Embryonic facial prominence (tissue), 1 donor: Measurements from ENCODE around the gene KLHDC3.
"Not testable (repeated sequence)": the region's sequence is repeated elsewhere in the genome, so short reads cannot be mapped to it uniquely, and the experiment has no call there.

ENCODE experiments used
- DNase-seq: peaks from one replicate; pipeline ENCODE4 v3.0.0-alpha.2; 2016; ENCODE audit errors: extremely low spot score

Gene KLHDC3

DNA sequence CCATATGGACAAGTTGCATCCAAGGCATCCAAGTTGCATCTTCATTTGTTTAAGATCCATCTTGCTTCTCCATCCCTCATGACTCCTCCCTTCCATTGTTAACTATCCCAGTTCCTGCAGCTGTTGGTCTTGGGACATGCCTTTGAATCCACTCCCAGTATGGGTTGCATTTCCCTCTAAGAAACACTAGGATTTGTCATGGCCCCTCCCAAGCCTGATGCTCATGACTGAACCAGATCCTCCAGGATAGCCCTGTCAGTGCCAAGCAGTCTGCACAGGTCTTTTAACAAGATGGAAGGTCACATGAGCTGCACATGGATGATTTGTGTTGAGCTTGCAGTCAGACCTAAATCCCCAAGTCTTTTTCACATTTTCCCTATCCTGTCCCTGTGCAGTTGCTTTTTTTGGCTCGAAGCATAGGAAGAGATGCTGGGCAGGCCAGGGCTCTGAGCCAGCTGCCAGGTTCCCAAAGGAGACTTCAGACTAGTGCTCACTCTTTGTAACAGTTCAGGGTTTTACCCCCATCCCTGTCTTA lies 25.5 kb upstream of the KLHDC3 start:
- no peak for DNase-seq

DNA sequence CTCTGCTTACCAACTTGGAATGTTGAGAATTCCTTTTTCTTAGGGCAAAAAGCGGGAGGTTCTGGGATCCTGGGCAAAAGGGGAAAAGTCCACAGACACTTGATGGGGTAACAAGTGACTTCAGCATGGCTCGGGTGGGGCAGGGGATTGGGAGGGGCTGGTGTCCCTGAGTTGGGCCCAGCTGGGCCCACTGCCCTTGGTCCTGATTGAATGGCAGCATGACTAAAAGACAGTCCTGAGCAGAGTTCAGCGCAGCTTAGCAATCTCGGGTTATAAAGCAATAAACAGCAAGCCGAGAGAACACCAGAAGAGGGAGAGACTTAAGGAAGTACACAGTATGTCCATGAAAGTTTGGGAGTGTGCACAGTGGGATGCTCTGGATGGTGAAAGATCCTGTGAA lies 24.1 kb upstream of the KLHDC3 start:
- no peak for DNase-seq

DNA sequence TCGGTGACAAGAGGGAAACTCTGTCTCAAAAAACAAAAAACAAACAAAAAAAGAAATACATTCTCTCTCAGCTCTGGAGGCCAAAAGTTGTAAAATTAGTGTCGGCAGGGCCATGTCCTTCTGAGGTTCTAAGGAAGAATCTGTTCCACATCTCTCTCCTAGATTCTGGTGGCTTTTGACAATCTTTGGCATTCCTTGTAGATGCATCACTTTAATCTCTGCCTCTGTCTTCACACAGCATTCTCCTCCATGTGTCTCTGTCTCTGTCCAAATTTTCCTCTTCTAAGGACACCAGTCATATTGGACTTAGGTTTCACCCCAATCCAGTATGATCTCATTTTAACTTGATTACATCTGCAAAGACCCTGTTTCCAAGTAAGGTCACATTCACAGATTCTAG lies 20.6 kb upstream of the KLHDC3 start:
- no peak for DNase-seq

DNA sequence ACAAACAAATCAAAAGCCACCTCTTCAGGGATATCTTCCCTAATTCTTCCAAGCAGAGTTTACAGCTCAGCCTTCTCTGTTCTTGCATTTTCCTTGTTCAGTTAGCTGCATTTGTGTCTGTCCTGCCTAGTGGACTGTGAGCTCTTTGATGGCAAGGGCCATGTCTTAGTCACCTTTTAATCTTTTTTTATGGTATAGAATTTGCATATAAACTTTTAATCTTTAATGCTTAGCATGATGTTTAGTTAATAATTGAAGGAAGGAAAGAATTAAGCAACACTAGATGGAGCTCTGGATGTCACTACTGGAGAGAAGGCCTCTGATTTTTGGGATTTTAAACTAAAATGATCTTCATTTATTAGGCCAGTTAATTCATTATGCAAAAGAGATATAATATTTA lies 17.5 kb upstream of the KLHDC3 start:
- DNase-seq: no peak

DNA sequence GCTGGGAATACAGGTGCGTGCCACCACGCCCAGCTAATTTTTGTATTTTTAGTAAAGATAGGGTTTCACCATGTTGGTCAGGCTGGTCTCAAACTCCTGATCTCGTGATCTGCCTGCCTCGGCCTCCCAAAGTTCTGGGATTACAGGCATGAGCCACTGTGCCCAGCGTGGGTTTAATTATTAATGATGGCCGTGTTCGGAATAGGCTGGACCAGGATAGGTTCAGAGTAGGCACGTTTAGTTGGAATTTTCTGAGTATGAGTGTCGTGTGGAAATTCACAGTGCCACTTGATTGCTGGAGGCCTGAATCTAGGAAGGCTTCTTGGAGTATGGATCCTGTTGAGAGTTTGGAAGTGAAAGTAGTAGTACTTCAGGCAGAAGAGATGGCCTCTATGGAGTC lies 15.8 kb upstream of the KLHDC3 start:
- not testable (repeated sequence) for DNase-seq

DNA sequence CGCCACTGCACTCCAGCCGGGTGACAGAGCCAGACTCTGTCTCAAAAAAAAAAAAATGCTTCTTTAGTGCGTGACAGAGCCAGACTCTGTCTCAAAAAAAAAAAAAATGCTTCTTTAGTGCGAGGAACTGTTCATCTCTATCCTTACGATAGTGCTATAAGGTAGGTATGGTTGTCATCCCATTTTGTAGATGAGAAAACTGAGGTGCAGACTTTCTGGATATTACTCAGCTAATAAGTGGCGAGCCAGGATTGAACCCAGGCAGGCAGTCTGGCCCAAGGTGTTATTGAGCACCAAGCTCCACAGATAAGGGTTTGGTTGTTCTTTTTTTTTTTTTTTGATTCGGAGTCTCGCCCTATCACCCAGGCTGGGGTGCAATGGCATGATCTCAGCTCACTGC lies 12.2 kb upstream of the KLHDC3 start:
- DNase-seq: no peak

DNA sequence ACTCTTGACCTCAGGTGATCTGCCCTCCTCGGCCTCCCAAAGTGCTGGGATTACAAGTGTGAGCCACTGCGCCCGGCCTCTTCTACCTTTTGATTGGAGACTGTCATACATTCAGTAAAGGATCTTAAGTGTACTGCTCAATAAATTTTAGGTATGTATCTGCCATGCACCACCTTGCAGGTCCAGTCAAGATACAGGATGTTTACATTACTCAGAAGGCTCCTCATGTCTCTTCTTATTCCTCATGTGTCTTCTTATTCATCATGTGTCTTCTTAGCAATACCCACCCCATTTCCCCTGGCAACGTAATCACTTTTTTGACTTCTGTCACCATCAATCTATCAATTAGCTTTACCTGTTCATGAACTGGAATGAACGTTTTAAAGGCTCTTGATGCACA lies 8.2 kb upstream of the KLHDC3 start:
- DNase-seq: no peak

DNA sequence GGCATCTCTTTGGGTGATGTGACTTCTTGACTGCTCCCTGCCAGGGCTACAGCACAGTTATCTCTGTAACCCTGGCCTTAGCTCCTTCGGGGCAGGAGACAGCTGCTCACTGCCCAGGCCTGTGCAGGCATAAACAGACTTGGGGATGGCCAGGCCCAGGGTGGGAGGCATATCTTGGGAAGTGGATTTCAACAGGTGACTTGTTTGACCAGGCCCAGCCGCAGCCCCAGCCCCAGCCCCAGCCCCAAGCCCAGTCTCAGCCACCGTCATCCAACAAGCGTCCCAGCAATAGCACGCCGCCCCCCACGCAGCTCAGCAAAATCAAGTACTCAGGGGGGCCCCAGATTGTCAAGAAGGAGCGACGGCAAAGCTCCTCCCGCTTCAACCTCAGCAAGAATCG lies 7.8 kb upstream of the KLHDC3 start:
- no peak for DNase-seq

DNA sequence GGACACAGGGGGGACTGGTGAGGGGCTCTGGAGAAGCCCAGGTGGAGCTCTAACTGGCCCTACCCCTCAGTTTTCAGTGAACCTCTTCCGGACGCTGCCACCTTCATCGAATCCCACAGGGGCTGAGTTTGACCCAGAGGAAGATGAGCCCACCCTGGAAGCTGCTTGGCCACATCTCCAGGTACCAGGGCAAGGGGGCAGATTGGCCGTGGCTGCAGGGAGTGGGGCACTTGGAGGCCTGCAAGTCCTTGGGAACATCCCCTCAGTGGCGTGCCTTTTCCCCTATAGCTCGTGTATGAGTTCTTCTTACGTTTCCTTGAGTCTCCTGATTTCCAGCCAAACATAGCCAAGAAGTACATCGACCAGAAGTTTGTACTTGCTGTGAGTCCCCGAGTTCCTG lies 6.9 kb upstream of the KLHDC3 start:
- DNase-seq: no peak

DNA sequence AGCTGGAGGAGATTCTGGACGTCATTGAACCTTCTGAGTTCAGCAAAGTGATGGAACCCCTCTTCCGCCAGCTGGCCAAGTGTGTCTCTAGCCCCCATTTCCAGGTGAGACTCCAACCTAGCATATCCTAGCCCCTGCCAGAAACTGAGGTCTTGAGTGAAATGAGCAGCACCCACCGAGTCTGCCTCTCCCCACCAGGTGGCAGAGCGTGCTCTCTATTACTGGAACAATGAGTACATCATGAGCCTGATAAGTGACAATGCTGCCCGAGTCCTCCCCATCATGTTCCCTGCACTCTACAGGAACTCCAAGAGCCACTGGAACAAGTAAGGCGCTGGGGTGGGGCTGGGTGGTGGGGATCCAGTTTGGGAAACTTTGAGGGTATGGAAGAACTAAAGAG lies 4.9 kb upstream of the KLHDC3 start:
- DNase-seq: no peak

DNA sequence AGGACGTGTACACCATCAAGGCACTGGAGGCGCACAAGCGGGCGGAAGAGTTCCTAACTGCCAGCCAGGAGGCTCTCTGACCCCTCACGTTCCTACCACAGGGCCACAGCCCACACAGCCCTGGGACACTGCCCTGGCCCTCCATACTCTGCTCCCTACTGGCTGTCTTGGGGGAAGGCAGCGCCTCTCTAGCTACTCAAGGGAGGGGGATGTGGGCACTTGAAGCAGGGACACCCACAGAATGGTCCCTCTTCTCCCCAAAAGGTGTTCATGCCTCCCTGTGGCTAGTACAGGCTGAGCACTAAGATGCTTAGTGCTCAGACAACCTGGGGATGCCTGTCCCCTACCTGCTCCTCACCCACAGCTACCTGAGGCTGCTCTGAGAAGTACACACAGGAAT lies 2.8 kb upstream of the KLHDC3 start:
- no peak for DNase-seq

DNA sequence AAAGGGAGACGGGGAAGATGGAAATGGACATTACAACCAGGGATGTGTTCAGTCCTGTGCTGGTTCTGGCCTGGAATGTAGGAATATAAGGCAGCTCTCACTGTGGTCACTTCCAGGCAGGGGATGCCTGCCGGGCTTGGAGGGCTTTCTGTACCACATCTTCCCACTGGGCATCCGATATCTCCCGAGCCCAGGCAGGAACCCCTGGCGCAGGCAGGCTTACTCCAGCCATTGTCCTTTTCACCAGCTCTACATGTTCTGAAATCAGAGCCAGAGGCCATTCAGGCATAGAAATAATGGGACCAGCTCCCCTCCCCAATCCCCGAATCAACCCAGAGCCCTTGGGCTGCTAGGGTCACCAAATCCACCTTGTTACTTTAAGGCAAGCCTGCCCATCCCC lies 1.7 kb upstream of the KLHDC3 start:
- no peak for DNase-seq

DNA sequence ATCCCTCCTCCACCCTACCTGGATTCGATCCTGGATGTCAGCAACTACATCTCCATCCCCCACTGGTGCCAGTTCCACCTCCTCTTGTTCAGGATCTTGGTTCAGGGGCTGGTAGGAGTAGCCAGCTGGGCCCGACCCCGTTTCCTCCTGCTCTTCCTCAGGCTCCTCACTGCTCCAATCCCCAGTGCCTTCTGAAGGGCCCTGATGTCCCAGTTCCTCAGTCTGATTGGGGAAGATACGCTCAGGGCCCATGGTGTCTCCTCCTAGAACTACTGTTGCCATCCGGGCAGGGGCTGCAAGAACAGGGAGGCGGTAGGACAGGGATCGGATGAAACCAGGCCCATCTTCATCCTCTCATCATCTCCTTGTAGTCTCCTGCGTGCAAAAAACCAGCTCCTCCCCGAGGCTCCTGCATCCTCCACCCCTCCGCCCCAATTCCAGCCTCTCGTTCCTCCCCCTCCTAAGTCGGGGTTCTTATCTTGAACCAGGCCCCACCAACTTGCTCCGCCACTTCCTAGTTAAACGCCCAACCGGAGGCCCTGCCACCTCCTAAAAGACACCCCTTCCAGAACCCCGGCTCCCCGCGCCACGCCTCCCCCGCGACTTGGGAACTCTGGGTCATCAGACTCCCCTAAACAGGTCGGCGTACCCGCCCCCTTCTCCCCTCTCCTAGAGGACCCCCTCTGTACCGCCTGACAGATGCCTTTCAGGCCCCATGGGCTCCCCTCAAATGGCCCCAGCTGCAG lies 779 bp upstream of the KLHDC3 start:
- DNase-seq: no peak

DNA sequence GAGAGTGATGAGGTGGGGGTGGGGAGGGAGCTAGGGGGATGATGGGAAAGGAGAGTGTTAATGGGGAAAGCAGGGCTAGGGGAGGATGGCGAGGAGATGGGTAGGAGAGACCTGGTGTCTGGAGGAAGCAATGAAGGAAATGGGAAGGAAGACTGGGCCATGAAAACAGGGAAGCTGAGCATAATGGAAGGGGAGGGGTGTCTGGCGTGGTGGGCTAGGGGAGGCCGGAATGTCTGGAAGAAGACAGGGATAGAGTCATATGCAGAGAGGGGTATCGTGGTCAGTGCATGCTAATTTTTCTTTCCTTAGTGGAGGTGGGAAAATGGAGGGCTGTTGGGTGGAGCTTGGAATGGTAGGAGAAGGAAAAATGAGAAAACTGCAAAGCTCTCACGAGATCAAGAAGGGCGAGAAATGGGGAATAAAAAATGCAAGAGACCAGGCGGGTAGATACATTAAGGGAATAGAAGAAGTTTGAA lies 423 bp downstream of the KLHDC3 start:
- peak; percentile 17 for DNase-seq

DNA sequence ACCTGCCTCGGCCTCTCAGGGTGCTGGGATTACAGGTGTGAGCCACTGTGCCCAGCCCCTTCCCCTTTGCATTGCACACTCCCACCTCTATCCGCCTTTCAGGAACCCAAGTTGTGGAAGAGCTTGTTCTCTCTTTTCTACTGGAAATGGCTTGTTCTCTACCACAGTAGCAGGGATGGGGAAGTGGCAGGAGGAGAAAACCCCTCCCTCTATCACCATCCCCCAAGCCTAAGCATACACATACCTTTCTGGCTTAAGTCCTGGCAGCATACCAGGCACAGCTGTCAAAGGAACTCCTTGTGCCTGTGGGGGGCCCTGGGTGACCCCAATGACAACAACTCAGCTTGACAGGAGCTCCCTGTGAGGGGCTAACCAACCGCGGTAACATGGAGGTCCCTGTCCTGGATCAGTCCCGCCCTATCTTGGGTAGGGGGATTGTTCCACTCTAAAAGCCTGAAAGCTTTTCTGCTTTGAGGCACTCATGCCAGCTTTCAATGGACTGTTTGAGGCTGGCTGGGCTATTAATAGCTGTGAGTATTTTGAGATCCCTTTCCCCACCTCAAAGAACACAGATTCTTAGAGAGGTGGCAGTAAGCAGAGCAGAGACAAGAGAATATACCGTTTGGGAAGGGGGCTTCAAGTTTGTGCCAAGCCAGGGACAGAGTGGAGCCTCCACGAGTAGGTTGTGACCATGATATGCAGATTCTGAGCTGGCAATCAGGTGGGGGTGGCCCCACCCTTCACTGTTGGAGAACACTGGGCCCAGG lies 2.3 kb downstream of the KLHDC3 start:
- no peak for DNase-seq

DNA sequence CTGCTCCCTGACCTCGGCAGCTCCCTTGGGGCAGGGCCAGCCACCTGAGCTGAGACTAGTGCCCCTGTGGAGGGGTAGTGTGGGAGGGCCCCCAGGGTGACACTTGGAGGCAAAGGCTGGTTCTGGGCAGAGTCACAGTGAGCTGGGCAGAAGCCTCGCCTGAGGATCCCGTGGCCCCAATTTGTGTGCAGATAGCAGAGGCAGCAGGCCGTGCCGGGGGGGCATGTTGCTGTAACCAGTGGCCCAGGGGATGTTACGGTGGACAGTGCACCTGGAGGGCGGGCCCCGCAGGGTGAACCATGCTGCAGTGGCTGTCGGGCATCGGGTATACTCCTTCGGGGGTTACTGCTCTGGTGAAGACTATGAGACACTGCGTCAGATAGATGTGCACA lies 2.9 kb downstream of the KLHDC3 start:
- no peak for DNase-seq

DNA sequence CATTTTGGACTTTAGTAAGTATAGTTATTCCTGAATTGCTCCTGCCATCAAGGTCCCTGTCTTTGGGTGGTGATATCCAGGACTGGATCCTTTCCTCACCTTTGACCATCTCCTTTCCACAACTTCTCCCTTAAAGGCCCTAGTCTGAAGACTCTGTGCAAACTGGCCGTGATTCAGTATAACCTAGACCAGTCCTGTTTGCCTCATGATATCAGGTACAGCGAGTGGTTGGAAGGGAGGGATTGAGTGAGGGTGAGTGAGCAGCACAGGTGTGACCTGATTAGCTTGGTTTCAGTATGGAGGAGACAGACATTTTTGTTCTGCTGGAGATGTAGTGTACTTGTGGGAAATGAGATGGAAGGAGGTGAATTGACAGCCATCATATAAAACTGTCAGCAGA lies 5.1 kb downstream of the KLHDC3 start:
- no peak for DNase-seq

DNA sequence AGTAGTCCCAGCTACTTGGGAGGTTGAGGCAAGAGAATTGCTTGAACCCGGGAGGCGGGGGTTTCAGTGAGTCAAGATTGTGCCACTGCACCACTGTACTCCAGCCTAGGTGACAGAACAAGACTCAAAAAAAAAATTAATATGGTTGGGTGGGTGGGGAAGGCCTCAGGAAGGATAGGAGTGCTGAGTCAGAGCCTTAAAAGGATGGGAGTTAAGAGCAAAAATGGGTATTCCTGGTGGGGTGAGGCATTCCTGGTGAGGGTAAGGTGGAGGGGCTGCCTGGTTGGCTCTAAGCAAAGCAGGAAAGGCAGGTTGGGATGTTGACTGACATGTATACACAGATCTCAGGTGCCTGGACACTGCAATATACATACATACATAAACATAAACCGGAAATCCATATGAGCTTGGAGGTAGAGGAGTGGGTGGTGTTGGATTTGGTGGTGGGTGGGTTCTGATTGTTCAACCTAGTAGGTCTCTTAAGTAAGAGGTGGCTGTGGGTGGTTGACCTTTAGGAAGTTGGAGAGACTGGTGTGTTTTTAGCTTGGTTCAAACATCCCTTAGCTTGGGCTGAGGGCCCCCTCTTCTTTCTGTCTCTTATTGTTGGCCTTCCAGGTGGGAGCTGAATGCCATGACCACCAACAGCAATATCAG lies 6.1 kb downstream of the KLHDC3 start:
- no peak for DNase-seq

DNA sequence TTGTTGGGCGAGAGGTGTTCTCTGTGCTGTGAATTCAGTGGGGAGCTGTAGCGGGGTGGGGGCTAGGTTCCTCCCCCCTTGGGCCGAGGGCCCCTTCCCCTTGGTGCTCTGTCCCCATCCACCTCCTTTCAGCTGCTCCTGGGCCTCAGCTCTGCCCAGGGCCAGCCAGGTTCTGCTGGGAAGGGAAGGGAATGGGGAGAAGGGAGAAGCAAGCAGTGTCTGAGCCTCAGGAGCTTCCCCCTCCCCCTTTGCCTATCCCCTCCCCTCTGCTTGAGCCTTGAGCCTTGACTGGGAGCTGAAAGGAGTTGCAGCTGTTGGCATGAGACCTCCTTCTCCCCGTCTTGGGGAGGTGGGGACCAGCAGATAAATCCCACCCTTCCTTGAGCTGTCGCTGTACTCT lies 6.8 kb downstream of the KLHDC3 start:
- no peak for DNase-seq

DNA sequence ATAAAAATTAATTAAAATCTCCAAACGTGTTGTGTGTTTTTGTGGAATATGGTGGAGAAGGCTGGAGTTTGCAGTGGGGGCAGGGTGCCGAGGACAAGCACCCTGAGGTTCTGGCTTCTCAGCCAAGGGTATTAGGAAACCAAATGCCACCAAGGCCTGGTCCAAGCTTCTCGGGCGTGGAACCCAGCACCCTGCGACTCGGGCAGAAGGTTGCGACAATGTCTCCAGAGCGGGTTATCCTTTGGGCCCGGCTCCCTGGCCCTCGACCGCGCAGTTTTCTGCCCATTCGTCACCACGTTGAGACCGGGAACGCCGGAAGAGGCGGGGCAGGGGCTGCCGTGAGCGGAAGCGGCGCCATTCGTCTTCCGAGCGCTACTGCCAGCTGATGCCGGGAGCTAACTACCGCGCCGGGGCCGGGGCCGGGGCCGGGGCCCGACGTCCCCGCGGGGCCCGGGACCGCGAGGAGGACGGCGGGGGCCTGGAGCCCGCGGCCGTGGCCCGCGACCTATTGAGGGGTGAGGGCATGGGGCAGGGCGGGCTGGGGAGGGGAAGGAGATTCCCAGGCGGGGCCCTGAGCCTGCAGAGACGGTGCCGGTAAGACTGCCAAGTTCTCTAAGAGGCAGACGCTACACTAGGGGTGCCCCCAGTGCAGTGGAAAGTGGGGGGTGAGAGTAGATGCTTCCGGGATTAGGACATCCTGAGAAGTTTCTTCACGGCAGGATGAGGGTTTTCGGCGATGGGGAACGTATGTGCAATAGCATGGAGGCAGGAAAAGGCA lies 7.4 kb downstream of the KLHDC3 start, which contains the start of gene RRP36:
Gene RRP36 (plus strand): TSS at position 354 of the 778 bp plus-strand sequence. CDS start 32 bp downstream, at position 386.
- DNase-seq: peak; percentile 64

DNA sequence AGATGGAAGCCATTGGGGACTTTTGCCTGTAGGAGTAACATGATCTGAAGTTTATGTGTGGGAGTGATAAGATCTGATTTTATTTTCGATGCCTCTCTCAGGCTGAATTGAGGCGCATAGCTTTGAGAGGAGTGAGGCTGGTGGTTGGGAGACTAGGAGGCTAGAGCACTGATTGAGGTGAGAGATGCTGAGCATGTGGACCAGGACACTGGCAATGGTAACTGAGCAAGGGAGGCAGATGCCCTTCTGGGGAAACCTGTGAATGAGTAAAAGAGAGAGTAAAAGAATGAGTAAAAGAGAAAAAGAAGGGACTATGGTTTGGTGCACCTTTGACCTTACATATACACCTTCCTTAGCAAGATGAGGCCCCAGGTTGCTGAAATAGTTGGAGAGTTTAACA lies 10.4 kb downstream of the KLHDC3 start:
- no peak for DNase-seq

DNA sequence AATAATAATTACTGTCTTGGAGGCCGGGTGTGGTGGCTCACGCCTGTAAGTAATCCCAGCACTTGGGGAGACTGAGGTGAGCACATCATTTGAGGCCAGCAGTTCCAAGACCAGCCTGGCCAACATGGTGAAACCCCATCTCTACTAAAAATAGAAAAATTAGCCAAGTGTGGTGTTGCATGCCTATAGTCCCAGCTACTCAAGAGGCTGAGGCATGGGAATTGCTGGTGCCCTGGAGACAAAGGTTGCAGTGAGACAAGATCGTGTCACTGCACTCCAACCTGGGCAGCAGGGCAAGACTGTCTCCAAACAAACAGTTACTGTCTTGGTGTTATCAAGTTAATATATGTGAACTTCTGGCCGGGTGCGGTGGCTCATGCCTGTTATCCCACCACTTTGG lies 12.3 kb downstream of the KLHDC3 start:
- no peak for DNase-seq
